K562 (cell line): ENCODE data around the gene WASL. TPM values are rescaled to one million over a fixed set of nuclear protein-coding genes. Genes with fewer than 3 reads are reported as not detected.

Experiments used
- ATAC-seq: fragments of 200-7000 bp; cut with Tn5 transposase; 3 replicates; pipeline ENCODE4 v1.9.1; 2020; ENCODE audit warnings: moderate library complexity
- BruUV-seq: library from RNA; stranded (reverse); fragments of 400-500 nt; replicated peaks from 2 replicates; lab custom pipeline; 2021; lab: Mats Ljungman, UMichigan
- CTCF ChIA-PET: fragments of 300-600 bp; formaldehyde crosslinking; extraction: SDS; loops from one replicate; lab custom pipeline; 2021; ENCODE audit warnings: low intra/inter-chr PET ratio; lab: Yijun Ruan, JAX
- POLR2A ChIA-PET: fragments of 300-600, 350-650 bp; sonication (Branson Sonifier 250); formaldehyde crosslinking; extraction: SDS; loops from one replicate; lab custom pipeline; 2021; ENCODE audit warnings: antibody characterized with exemption, inconsistent platforms; lab: Yijun Ruan, JAX
- DNase-seq, 4 experiments: peaks; one replicate each; pipeline versions ENCODE4 v3.0.0 to v3.0.0-alpha.2; 2011 to 2018; ENCODE audit warnings: low spot score in 3 of 4, mixed read lengths in 3 of 4; ENCODE audit errors: extremely low read depth in 1 of 4
- FAIRE-seq: peaks from 2 replicates; lab custom pipeline; 2011; peaks lifted over from hg19 to GRCh38; lab: Jason Lieb, UNC
- H2AFZ ChIP-seq: 2 replicates; pipeline ENCODE4 v1.6.0; 2011; ENCODE audit warnings: low read depth, low read length, control low read depth, inconsistent platforms
- H3K27ac ChIP-seq: fragments of 200-600 bp; 3 replicates; pipeline ENCODE4 v1.8.0; 2011; ENCODE audit warnings: low read depth, mild to moderate bottlenecking, control low read depth, inconsistent platforms, low read length, moderate library complexity, mixed read lengths; ENCODE audit errors: extremely low read depth
- H3K27me3 ChIP-seq, 2 experiments: fragments of 300-600 bp in 1 of 2; 2 replicates in 1 of 2; 3 replicates in 1 of 2; pipeline versions ENCODE4 v1.6.0 to v1.8.0; 2011; ENCODE audit warnings: inconsistent platforms in 2 of 2, low read length in 2 of 2, mild to moderate bottlenecking in 1 of 2, mixed read lengths in 1 of 2, moderate library complexity in 1 of 2; ENCODE audit not compliant: control insufficient read depth in 2 of 2, insufficient read depth in 2 of 2
- H3K36me3 ChIP-seq: fragments of 300-600 bp; 3 replicates; pipeline ENCODE4 v1.8.0; 2011; ENCODE audit warnings: mild to moderate bottlenecking, low read length, inconsistent platforms; ENCODE audit not compliant: control insufficient read depth, insufficient read depth
- H3K4me1 ChIP-seq, 2 experiments: fragments of 200-600 bp in 1 of 2; replicated peaks in 1 of 2; 2 replicates in 1 of 2; 3 replicates in 1 of 2; pipeline versions ENCODE4 v1.5.1 to v1.8.0; 2011; ENCODE audit warnings: inconsistent platforms in 2 of 2, low read length in 2 of 2, mild to moderate bottlenecking in 1 of 2, mixed read lengths in 1 of 2, moderate library complexity in 1 of 2; ENCODE audit not compliant: control insufficient read depth in 2 of 2, insufficient read depth in 2 of 2
- H3K4me2 ChIP-seq: 2 replicates; pipeline ENCODE4 v1.6.1; 2011; ENCODE audit warnings: low read length, control low read depth, inconsistent platforms, mixed read lengths; ENCODE audit not compliant: insufficient read depth
- H3K4me3 ChIP-seq: fragments of 200-600 bp; sonication (generic), shearing (Covaris generic); 2 replicates; pipeline ENCODE4 v1.5.1; 2016; ENCODE audit warnings: control low read depth, inconsistent platforms
- H3K79me2 ChIP-seq: fragments of 200-600 bp; 3 replicates; pipeline ENCODE4 v1.8.0; 2011; ENCODE audit warnings: low read length, inconsistent platforms; ENCODE audit not compliant: control insufficient read depth, insufficient read depth
- H3K9ac ChIP-seq, 2 experiments: 2 replicates each; pipeline versions ENCODE4 v1.6.0 to v1.6.1; 2011; ENCODE audit warnings: low read depth in 2 of 2, low read length in 2 of 2, control low read depth in 1 of 2, inconsistent platforms in 1 of 2, mild to moderate bottlenecking in 1 of 2, mixed read lengths in 1 of 2; ENCODE audit not compliant: insufficient read depth in 1 of 2
- H3K9me1 ChIP-seq: one replicate; pipeline ENCODE4 v1.6.0; 2011; ENCODE audit warnings: inconsistent platforms, mild to moderate bottlenecking, low read length, moderate library complexity; ENCODE audit not compliant: control insufficient read depth, insufficient read depth
- H3K9me3 ChIP-seq: replicated peaks from 2 replicates; pipeline ENCODE4 v1.5.1; 2011; ENCODE audit warnings: low read depth, low read length, inconsistent platforms; ENCODE audit not compliant: control insufficient read depth, insufficient read depth
- H4K20me1 ChIP-seq: replicated peaks from 2 replicates; pipeline ENCODE4 v1.6.1; 2011; ENCODE audit warnings: low read length, inconsistent platforms, mixed read lengths; ENCODE audit not compliant: control insufficient read depth, insufficient read depth
- BRCA1 ChIP-seq, 2 experiments: fragments of 450-650 bp in 1 of 2; sonication (generic) in 1 of 2; formaldehyde crosslinking in 1 of 2; IDR thresholded peaks; 2 replicates each; pipeline versions ENCODE4 v1.5.0 to v1.6.1; 2017 to 2020; ENCODE audit warnings: mild to moderate bottlenecking in 1 of 2, missing genetic modification reagents in 1 of 2
- IFI16 ChIP-seq: fragments of 250-450 bp; sonication (Bioruptor Pico); IDR thresholded peaks from 2 replicates; pipeline ENCODE4 v2.1.2; 2022; ENCODE audit warnings: mild to moderate bottlenecking, inconsistent platforms
- KAT2B ChIP-seq: IDR thresholded peaks from one replicate; pipeline ENCODE4 v1.6.1; 2012; ENCODE audit warnings: low read depth, mild to moderate bottlenecking, control low read depth, inconsistent platforms, low read length, moderate library complexity
- POLR2AphosphoS5 ChIP-seq: IDR thresholded peaks from 2 replicates; pipeline ENCODE4 v1.6.1; 2011; ENCODE audit warnings: mild to moderate bottlenecking, low read depth, low read length, moderate library complexity; ENCODE audit not compliant: control insufficient read depth, insufficient read depth
- TCF7 ChIP-seq: sonication (generic); IDR thresholded peaks from 2 replicates; pipeline ENCODE4 v1.6.1; 2016; ENCODE audit warnings: antibody characterized with exemption, borderline replicate concordance
- WHSC1 ChIP-seq: IDR thresholded peaks from one replicate; pipeline ENCODE4 v1.6.1; 2012; ENCODE audit warnings: low read length, control low read depth, inconsistent platforms
- WGBS: fragments of 100-300 bp; shearing (Covaris generic); methylation state at CpG from one replicate; pipeline ENCODE4 v1.1.6; 2016; ENCODE audit warnings: low coverage, mixed read lengths; ENCODE audit not compliant: insufficient coverage; ENCODE audit errors: missing lambda C conversion rate; 5-methylcytosine and 5-hydroxymethylcytosine counted together
- in situ Hi-C: fragments of 300-500 bp; cut with MboI; formaldehyde crosslinking; loops from 4 replicates; pipeline ENCODE4 v1.15.0; 2018; ENCODE audit warnings: inconsistent platforms, mixed read lengths
- intact Hi-C: fragments of 100-400 bp; cut with micrococcal nuclease; formaldehyde crosslinking; loops from 2 replicates; pipeline ENCODE4 v1.14.2; 2022
- polyA plus RNA-seq, 8 experiments: library from polyadenylated mRNA; depleted of rRNA in 4 of 8; stranded (reverse) in 5 of 8; unstranded in 3 of 8; fragments of >200 nt; fragmentation: Nextera tagmentation in 2 of 8; fragmentation: Illumina TruSeq in 1 of 8; extraction: Ambion mirVana in 2 of 8; extraction: Trizol in 1 of 8; gene quantifications; 2 replicates each; pipeline versions ENCODE4 v1.2.1 to v1.2.3, GENCODE V29; 2011 to 2014; ENCODE audit warnings: inconsistent platforms in 1 of 8, missing spikeins in 1 of 8
- total RNA-seq, 7 experiments: library from RNA; depleted of rRNA in 6 of 7; stranded (reverse); fragments of >200 nt in 6 of 7; fragmentation: Illumina TruSeq in 2 of 7; extraction: Trizol in 2 of 7; gene quantifications; 2 replicates each; pipeline versions ENCODE4 v1.2.1 to v1.2.3, GENCODE V29; 2011 to 2021; ENCODE audit warnings: low replicate concordance in 1 of 7
- TF ChIP-seq, protein P1 (sequence below): sonication (generic); IDR thresholded peaks from 2 replicates; pipeline ENCODE4 v1.6.1; 2016

The WASL gene
- total and polyA plus RNA-seq, 9 of the 15 experiments (the other 6 are each of a cell fraction or from before 2014, with no cell fraction given): 3.2 to 13.9 (median 8.3) TPM

DNA sequence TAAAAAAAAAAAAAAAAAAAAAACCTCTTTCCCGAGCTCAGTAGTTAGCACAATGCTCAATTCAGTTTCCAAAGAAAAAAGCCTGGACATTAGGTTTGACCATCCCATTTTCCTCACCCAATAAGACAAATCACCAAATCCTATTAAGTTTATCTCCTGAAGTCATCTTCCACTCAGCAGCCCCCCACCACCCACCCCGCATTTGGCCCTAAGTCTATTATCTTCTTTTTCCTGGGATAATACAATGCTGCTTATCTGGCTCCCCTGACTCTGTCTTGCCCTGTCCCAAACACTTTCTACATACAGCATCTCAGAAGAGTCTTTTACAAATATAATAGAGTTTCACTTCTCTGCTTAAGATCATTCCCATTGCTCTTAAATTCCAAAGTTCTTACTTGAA lies 110.9 kb downstream of the WASL start:
- H2AFZ ChIP-seq: no peak overlapping the region
- no TSS peak for BruUV-seq
- in situ Hi-C loops (no loop called here), intact Hi-C loops (loop anchor here (5.0 kb wide), 1 partner anchor 1149 kb away; no protein-coding TSS in a partner anchor)
- H3K9me3 ChIP-seq: no peaks in the 10 kb centered on the region
- no peaks in the 10 kb centered on the region for H3K9me1 ChIP-seq
- ChIA-PET CTCF (no interaction called here), POLR2A (interaction anchor here (0.6 to 1.1 kb wide), 2 partner anchors 12 to 27 kb away, joined by 3 to 4 read pairs; no protein-coding TSS in a partner anchor)
- H3K79me2 ChIP-seq: no peaks in the 10 kb centered on the region
- no peak overlapping the region for H3K27ac ChIP-seq
- H3K4me3 ChIP-seq: no peak overlapping the region
- no peak overlapping the region for H3K9ac ChIP-seq
- H3K36me3 ChIP-seq: no peaks in the 10 kb centered on the region
- TF ChIP-seq WHSC1 (no peak), BRCA1 (IDR thresholded peaks at IDR 0.05) (no peak), BRCA1 (CRISPR knock-in tag; IDR thresholded peaks at IDR 0.05) (no peak), IFI16 (no peak), POLR2AphosphoS5 (no peak), TCF7 (no peak), KAT2B (no peak)
- TF ChIP-seq, protein P1, sequence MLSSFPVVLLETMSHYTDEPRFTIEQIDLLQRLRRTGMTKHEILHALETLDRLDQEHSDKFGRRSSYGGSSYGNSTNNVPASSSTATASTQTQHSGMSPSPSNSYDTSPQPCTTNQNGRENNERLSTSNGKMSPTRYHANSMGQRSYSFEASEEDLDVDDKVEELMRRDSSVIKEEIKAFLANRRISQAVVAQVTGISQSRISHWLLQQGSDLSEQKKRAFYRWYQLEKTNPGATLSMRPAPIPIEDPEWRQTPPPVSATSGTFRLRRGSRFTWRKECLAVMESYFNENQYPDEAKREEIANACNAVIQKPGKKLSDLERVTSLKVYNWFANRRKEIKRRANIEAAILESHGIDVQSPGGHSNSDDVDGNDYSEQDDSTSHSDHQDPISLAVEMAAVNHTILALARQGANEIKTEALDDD: no peak
- H3K27me3 ChIP-seq: no peaks in the 10 kb centered on the region
- H4K20me1 ChIP-seq: no peaks in the 10 kb centered on the region
- no peak for ATAC-seq
- DNase-seq: no peak
- H3K4me2 ChIP-seq: no peak overlapping the region
- no peak for FAIRE-seq
- WGBS: 13% methylated on average over 2 of the region's 2 CpGs
- no peaks in the 10 kb centered on the region for H3K4me1 ChIP-seq
